GM12878 (cell line): ENCODE results near the gene SKIC8. TPM values are rescaled to one million over a fixed set of nuclear protein-coding genes. Genes with fewer than 3 reads are reported as not detected.
A peak's percentile ranks its signal among the peaks of the same experiment; 100 is the strongest.

ENCODE experiments used
- BMI1 ChIP-seq: fragments of 450-650 bp; IDR thresholded peaks from 2 replicates; pipeline ENCODE4 v1.6.1; 2016; ENCODE audit warnings: mild to moderate bottlenecking, moderate library complexity, borderline replicate concordance
- DPF2 ChIP-seq: fragments of 450-650 bp; IDR thresholded peaks from 2 replicates; pipeline ENCODE4 v1.6.1; 2017; ENCODE audit warnings: mild to moderate bottlenecking
- EED ChIP-seq: sonication (generic); IDR thresholded peaks from 2 replicates; pipeline ENCODE4 v1.6.1; 2016; ENCODE audit warnings: antibody characterized with exemption, low read depth
- FOXK2 ChIP-seq: fragments of 450-650 bp; IDR thresholded peaks from 2 replicates; pipeline ENCODE4 v1.6.1; 2017; ENCODE audit warnings: mild to moderate bottlenecking, moderate library complexity
- HDAC6 ChIP-seq: fragments of 200-600 bp; sonication (generic); IDR thresholded peaks from one replicate; pipeline ENCODE4 v1.8.0; 2017; ENCODE audit warnings: antibody characterized with exemption; ENCODE audit not compliant: unreplicated experiment
- JUND ChIP-seq: IDR thresholded peaks from 2 replicates; pipeline ENCODE4 v1.6.1; 2012; ENCODE audit warnings: low read depth, mild to moderate bottlenecking, low read length, improper control_type of control experiment, moderate library complexity
- KDM1A ChIP-seq: fragments of 200-600 bp; sonication (generic); IDR thresholded peaks from 2 replicates; pipeline ENCODE4 v1.6.1; 2016; ENCODE audit warnings: borderline replicate concordance
- MEF2A ChIP-seq: IDR thresholded peaks from 2 replicates; pipeline ENCODE4 v1.6.1; 2011; ENCODE audit warnings: low read depth, mild to moderate bottlenecking, low read length, moderate library complexity; ENCODE audit not compliant: insufficient read depth
- MEF2B ChIP-seq: fragments of 450-650 bp; IDR thresholded peaks from 2 replicates; pipeline ENCODE4 v1.6.1; 2018; ENCODE audit warnings: mild to moderate bottlenecking, moderate library complexity; ENCODE audit not compliant: partially characterized antibody, poor library complexity, severe bottlenecking
- NR2C1 ChIP-seq: fragments of 450-650 bp; IDR thresholded peaks from 2 replicates; pipeline ENCODE4 v1.6.1; 2017; ENCODE audit warnings: antibody characterized with exemption, mild to moderate bottlenecking, moderate library complexity
- PAX8 ChIP-seq: fragments of 450-650 bp; IDR thresholded peaks from 2 replicates; pipeline ENCODE4 v1.6.1; 2017; ENCODE audit warnings: mild to moderate bottlenecking, moderate library complexity
- POLR2AphosphoS2 ChIP-seq: IDR thresholded peaks from 2 replicates; pipeline ENCODE4 v1.6.1; 2011; ENCODE audit warnings: low read depth, mild to moderate bottlenecking, low read length, improper control_type of control experiment, moderate library complexity
- RELA ChIP-seq: fragments of 450-650 bp; IDR thresholded peaks from 2 replicates; pipeline ENCODE4 v1.8.0; 2014; ENCODE audit warnings: borderline replicate concordance; ENCODE audit not compliant: partially characterized antibody
- RFX5 ChIP-seq: IDR thresholded peaks from 2 replicates; pipeline ENCODE4 v1.6.1; 2011; ENCODE audit warnings: low read depth, low read length, improper control_type of control experiment
- SUPT20H ChIP-seq: IDR thresholded peaks from 2 replicates; pipeline ENCODE4 v1.6.1; 2011; ENCODE audit warnings: low read depth, mild to moderate bottlenecking, low read length, moderate library complexity, borderline replicate concordance; ENCODE audit not compliant: control insufficient read depth
- SUZ12 ChIP-seq: fragments of 200-600 bp; sonication (generic); IDR thresholded peaks from one replicate; pipeline ENCODE4 v1.6.1; 2018; ENCODE audit warnings: antibody characterized with exemption, mild to moderate bottlenecking; ENCODE audit not compliant: unreplicated experiment
- TARDBP ChIP-seq: IDR thresholded peaks from 2 replicates; pipeline ENCODE4 v1.6.1; 2016; ENCODE audit warnings: borderline replicate concordance
- YY1 ChIP-seq: IDR thresholded peaks from 2 replicates; pipeline ENCODE4 v1.6.1; 2011; ENCODE audit warnings: low read depth, mild to moderate bottlenecking, low read length
- ZNF217 ChIP-seq: fragments of 450-650 bp; IDR thresholded peaks from 2 replicates; pipeline ENCODE4 v1.6.1; 2017; ENCODE audit warnings: antibody characterized with exemption, mild to moderate bottlenecking
- ZNF24 ChIP-seq: fragments of 450-650 bp; IDR thresholded peaks from 2 replicates; pipeline ENCODE4 v1.6.1; 2017; ENCODE audit warnings: antibody characterized with exemption, mild to moderate bottlenecking
- polyA plus RNA-seq, 11 experiments: library from polyadenylated mRNA; depleted of rRNA in 4 of 11; unstranded in 6 of 11; stranded (reverse) in 5 of 11; fragments of >200 nt; fragmentation: Nextera tagmentation in 4 of 11; fragmentation: Illumina TruSeq in 1 of 11; extraction: Ambion mirVana in 4 of 11; extraction: Trizol in 1 of 11; gene quantifications; 1 replicate in 1 of 11; 2 replicates in 10 of 11; pipeline versions ENCODE4 v1.2.1 to v1.2.3, GENCODE V29; 2011 to 2016; ENCODE audit warnings: inconsistent platforms in 2 of 11, missing spikeins in 2 of 11, low read depth in 1 of 11
- total RNA-seq, 4 experiments: library from RNA; depleted of rRNA in 3 of 4; stranded (reverse); fragments of >200 nt in 3 of 4; fragmentation: Illumina TruSeq in 1 of 4; extraction: Trizol in 1 of 4; gene quantifications; 2 replicates each; pipeline versions ENCODE4 v1.2.1 to v1.2.3, GENCODE V29; 2013 to 2021
- TF ChIP-seq, protein P1 (sequence below): fragments of 450-650 bp; IDR thresholded peaks from 2 replicates; pipeline ENCODE4 v1.6.1; 2017; ENCODE audit warnings: borderline replicate concordance
- TF ChIP-seq, protein P2 (sequence below): fragments of 450-650 bp; IDR thresholded peaks from 2 replicates; pipeline ENCODE4 v1.6.1; 2017; ENCODE audit warnings: antibody characterized with exemption, mild to moderate bottlenecking, moderate library complexity
- TF ChIP-seq, protein P3 (sequence below): fragments of 450-650 bp; conservative IDR thresholded peaks from 2 replicates; pipeline ENCODE4 v1.6.1; 2017; ENCODE audit warnings: mild to moderate bottlenecking, moderate library complexity
- TF ChIP-seq, protein P4 (sequence below): IDR thresholded peaks from 2 replicates; pipeline ENCODE4 v1.6.1; 2011; ENCODE audit warnings: mild to moderate bottlenecking, low read depth, low read length, moderate library complexity; ENCODE audit not compliant: insufficient replicate concordance

Gene SKIC8
- total and polyA plus RNA-seq, 10 of the 15 experiments (the other 5 are each of a cell fraction or from before 2014, with no cell fraction given): 57.0 to 288 (median 128) TPM

DNA sequence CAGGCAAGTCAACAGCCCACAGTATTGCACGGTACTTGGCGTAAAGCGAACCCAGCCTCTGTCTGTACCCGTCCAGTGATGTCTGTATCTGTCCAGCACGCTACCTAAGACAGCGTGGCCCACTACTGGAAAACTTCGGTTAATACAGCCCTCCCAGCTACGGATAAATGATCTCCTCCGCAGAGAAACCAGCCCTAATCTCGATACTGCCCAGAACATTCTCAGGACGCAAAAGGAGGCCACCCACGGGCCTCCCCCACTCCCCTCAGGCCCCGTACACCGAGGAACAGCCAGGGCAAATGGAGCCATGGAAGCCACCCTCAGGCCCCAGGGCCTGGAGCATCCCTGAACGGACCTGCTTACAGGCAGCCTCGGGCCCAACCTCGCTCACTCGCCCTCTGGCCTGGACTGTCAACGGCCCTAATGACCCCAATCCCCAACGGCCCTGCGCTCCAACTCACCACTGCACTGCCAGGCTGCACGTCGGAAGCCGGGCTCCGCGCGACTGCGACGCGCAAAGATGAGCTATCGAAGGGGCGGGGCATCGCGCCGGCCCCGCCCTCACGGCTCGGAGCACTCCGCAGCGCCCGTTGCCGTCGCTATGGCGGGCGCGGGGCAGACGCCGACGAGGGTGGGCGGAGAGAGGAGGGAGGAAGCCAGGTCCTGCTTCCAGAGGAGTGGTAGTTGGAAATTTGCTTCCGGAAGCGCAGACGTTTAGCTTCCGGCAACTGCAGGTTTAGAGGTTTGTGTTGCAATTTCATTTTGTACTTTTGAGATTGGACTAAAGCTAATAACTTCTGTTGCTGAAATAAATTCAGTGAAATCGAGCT lies at the start of gene SKIC8 (continued):
- TF ChIP-seq MEF2A (no peak), POLR2AphosphoS2 (0 out of 2 replicates have a peak, but pooled peaks have one; percentile 25), EED (peak; percentile 75), RELA (no peak), MEF2B (no peak), FOXK2 (no peak), HDAC6 (no peak), PAX8 (no peak), JUND (no peak), BMI1 (no peak; the same call in 1 of the 2 replicates), SUPT20H (no peak), YY1 (peak; percentile 94), KDM1A (no peak), ZNF24 (no peak), RFX5 (peak; percentile 45; the same call in 1 of the 2 replicates), DPF2 (0 out of 2 replicates have a peak, but pooled peaks have one; percentile 26), TARDBP (0 out of 2 replicates have a peak, but pooled peaks have one; percentile 23), ZNF217 (no peak), SUZ12 (no peak), NR2C1 (peak; percentile 80)
- TF ChIP-seq, protein P1, sequence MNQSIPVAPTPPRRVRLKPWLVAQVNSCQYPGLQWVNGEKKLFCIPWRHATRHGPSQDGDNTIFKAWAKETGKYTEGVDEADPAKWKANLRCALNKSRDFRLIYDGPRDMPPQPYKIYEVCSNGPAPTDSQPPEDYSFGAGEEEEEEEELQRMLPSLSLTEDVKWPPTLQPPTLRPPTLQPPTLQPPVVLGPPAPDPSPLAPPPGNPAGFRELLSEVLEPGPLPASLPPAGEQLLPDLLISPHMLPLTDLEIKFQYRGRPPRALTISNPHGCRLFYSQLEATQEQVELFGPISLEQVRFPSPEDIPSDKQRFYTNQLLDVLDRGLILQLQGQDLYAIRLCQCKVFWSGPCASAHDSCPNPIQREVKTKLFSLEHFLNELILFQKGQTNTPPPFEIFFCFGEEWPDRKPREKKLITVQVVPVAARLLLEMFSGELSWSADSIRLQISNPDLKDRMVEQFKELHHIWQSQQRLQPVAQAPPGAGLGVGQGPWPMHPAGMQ: no peak
- TF ChIP-seq, protein P2, sequence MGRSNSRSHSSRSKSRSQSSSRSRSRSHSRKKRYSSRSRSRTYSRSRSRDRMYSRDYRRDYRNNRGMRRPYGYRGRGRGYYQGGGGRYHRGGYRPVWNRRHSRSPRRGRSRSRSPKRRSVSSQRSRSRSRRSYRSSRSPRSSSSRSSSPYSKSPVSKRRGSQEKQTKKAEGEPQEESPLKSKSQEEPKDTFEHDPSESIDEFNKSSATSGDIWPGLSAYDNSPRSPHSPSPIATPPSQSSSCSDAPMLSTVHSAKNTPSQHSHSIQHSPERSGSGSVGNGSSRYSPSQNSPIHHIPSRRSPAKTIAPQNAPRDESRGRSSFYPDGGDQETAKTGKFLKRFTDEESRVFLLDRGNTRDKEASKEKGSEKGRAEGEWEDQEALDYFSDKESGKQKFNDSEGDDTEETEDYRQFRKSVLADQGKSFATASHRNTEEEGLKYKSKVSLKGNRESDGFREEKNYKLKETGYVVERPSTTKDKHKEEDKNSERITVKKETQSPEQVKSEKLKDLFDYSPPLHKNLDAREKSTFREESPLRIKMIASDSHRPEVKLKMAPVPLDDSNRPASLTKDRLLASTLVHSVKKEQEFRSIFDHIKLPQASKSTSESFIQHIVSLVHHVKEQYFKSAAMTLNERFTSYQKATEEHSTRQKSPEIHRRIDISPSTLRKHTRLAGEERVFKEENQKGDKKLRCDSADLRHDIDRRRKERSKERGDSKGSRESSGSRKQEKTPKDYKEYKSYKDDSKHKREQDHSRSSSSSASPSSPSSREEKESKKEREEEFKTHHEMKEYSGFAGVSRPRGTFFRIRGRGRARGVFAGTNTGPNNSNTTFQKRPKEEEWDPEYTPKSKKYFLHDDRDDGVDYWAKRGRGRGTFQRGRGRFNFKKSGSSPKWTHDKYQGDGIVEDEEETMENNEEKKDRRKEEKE: no peak
- TF ChIP-seq, protein P3, sequence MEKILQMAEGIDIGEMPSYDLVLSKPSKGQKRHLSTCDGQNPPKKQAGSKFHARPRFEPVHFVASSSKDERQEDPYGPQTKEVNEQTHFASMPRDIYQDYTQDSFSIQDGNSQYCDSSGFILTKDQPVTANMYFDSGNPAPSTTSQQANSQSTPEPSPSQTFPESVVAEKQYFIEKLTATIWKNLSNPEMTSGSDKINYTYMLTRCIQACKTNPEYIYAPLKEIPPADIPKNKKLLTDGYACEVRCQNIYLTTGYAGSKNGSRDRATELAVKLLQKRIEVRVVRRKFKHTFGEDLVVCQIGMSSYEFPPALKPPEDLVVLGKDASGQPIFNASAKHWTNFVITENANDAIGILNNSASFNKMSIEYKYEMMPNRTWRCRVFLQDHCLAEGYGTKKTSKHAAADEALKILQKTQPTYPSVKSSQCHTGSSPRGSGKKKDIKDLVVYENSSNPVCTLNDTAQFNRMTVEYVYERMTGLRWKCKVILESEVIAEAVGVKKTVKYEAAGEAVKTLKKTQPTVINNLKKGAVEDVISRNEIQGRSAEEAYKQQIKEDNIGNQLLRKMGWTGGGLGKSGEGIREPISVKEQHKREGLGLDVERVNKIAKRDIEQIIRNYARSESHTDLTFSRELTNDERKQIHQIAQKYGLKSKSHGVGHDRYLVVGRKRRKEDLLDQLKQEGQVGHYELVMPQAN: peak; percentile 96
- TF ChIP-seq, protein P4, sequence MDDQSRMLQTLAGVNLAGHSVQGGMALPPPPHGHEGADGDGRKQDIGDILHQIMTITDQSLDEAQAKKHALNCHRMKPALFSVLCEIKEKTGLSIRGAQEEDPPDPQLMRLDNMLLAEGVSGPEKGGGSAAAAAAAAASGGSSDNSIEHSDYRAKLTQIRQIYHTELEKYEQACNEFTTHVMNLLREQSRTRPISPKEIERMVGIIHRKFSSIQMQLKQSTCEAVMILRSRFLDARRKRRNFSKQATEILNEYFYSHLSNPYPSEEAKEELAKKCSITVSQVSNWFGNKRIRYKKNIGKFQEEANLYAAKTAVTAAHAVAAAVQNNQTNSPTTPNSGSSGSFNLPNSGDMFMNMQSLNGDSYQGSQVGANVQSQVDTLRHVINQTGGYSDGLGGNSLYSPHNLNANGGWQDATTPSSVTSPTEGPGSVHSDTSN: no peak
